Stomach (tissue), 9 donors: ENCODE measurements around the gene EIF3L. TPM values are rescaled to one million over a fixed set of nuclear protein-coding genes. Genes with fewer than 3 reads are reported as not detected.

Experiments used
- DNase-seq, 2 donors: peaks; one replicate each; pipeline versions ENCODE4 v3.0.0 to v3.0.0-alpha.2; 2013 to 2019
- H3K27ac ChIP-seq, 5 donors: fragments of 200-600 bp in 4 of 5; sonication (generic) in 4 of 5; one replicate each; pipeline ENCODE4 v1.5.1; 2013 to 2019; ENCODE audit warnings: mild to moderate bottlenecking in 1 of 5, moderate library complexity in 1 of 5
- H3K27me3 ChIP-seq, 3 donors: fragments of 200-600 bp; sonication (generic); one replicate each; pipeline ENCODE4 v1.5.1; 2017 to 2019; ENCODE audit warnings: mixed run types in 1 of 3
- H3K36me3 ChIP-seq, 4 donors: fragments of 200-600 bp; sonication (generic); 1 replicate in 3 of 4; 2 replicates in 1 of 4; pipeline ENCODE4 v1.5.1; 2016 to 2019
- H3K4me1 ChIP-seq, 4 donors: fragments of 200-600 bp; sonication (generic); one replicate each; pipeline ENCODE4 v1.5.1; 2016 to 2019
- H3K4me3 ChIP-seq, 4 donors: fragments of 200-600 bp; sonication (generic) in 3 of 4; one replicate each; pipeline ENCODE4 v1.5.1; 2016 to 2019; ENCODE audit warnings: mild to moderate bottlenecking in 1 of 4
- H3K9me3 ChIP-seq, 4 donors: fragments of 200-600 bp; sonication (generic); one replicate each; pipeline ENCODE4 v1.5.1; 2016 to 2019
- CTCF ChIP-seq, 7 experiments: fragments of 450-650 bp in 4 of 7; fragments of 200-600 bp in 3 of 7; sonication (generic) in 3 of 7; IDR thresholded peaks; one replicate each; pipeline ENCODE4 v1.5.1; 2016 to 2019; ENCODE audit warnings: antibody characterized with exemption in 7 of 7, control low read depth in 2 of 7, mild to moderate bottlenecking in 1 of 7
- EP300 ChIP-seq: sonication (generic); formaldehyde crosslinking; IDR thresholded peaks from one replicate; pipeline ENCODE4 v1.6.1; 2017; ENCODE audit warnings: antibody characterized with exemption
- POLR2A ChIP-seq, 4 donors: fragments of 450-650 bp; IDR thresholded peaks; one replicate each; pipeline ENCODE4 v1.6.1; 2016; ENCODE audit warnings: antibody characterized with exemption in 4 of 4, control low read depth in 2 of 4, mild to moderate bottlenecking in 1 of 4, moderate library complexity in 1 of 4
- POLR2AphosphoS5 ChIP-seq, 3 donors: sonication (generic); formaldehyde crosslinking; IDR thresholded peaks; one replicate each; pipeline ENCODE4 v1.6.1; 2016; ENCODE audit warnings: antibody characterized with exemption in 3 of 3
- WGBS, 5 donors: extraction: QIAGEN DNeasy Blood & Tissue Kit in 3 of 5; methylation state at CpG; one replicate each; pipeline versions ENCODE4 v1.1.5 to v1.1.7; 2013 to 2018; 5-methylcytosine and 5-hydroxymethylcytosine counted together
- intact Hi-C: fragments of 100-400 bp; cut with DNase I; formaldehyde crosslinking; loops from one replicate; pipeline ENCODE4 v1.15.1; 2023; ENCODE audit warnings: low total_unique reads
- polyA plus RNA-seq, 3 donors: library from polyadenylated mRNA; stranded (reverse); fragments of 200-250 nt; gene quantifications; one replicate each; pipeline ENCODE4 v1.2.3, GENCODE V29; 2013
- total RNA-seq, 5 donors: library from RNA; depleted of rRNA; stranded (reverse); fragments of >200 nt; gene quantifications; one replicate each; pipeline versions ENCODE4 v1.1.0 to v1.2.3, GENCODE V29; 2014 to 2016
- donor health status: healthy with polysubstance abuse.
- donor health status: Bipolar disorder and iron deficiency.
- donor health status: healthy.

EIF3L gene
- total and polyA plus RNA-seq, 8 donors: 254 to 657 (median 381) TPM

- peaks cover 24 to 48% (median 37%) of the 10 kb centered on the region in 4 donors for H3K4me1 ChIP-seq
- H3K4me3 ChIP-seq: no peak overlapping the region
- peak in 1 of 2 donors; percentile 37 for DNase-seq
- peaks cover 63 to 100% (median 99%) of the 10 kb centered on the region in 4 donors for H3K36me3 ChIP-seq
- no peaks in the 10 kb centered on the region for H3K27me3 ChIP-seq
- 22 to 41% (median 37%) methylated on average over 7 of the region's 7 CpGs for WGBS, 5 donors
- H3K9me3 ChIP-seq: no peaks in the 10 kb centered on the region
- no peak for TF ChIP-seq POLR2AphosphoS5 (IDR thresholded peaks at IDR 0.05)
- TF ChIP-seq CTCF (IDR thresholded peaks at IDR 0.05): no peak
- no peak for TF ChIP-seq EP300
- no peak for TF ChIP-seq POLR2A (IDR thresholded peaks at IDR 0.05)
- peak overlapping the region; percentile 8 to 63 (median 50) for H3K27ac ChIP-seq
- intact Hi-C loops: loop anchor here (5.0 kb wide), 1 partner anchor 44 kb away; no protein-coding TSS in a partner anchor
Measured at GRCh38 chr22:37860796-37861421, 11.7 kb downstream of the EIF3L start.

- TF ChIP-seq POLR2A (IDR thresholded peaks at IDR 0.05) (no peak), EP300 (no peak), CTCF (IDR thresholded peaks at IDR 0.05) (no peak), POLR2AphosphoS5 (IDR thresholded peaks at IDR 0.05) (no peak)
- H3K9me3 ChIP-seq: no peaks in the 10 kb centered on the region
- no peak overlapping the region for H3K4me3 ChIP-seq
- DNase-seq: no peak
- no peaks in the 10 kb centered on the region for H3K27me3 ChIP-seq
- peaks cover 61 to 100% (median 99%) of the 10 kb centered on the region in 4 donors for H3K36me3 ChIP-seq
- intact Hi-C loops: loop anchor here (5.0 kb wide), 1 partner anchor 45 kb away; no protein-coding TSS in a partner anchor
- H3K4me1 ChIP-seq: peaks cover 24 to 48% (median 37%) of the 10 kb centered on the region in 4 donors
- peak overlapping the region in 3 of 5 donors; percentile 8 to 45 (median 29) for H3K27ac ChIP-seq
- 40 to 66% (median 43%) methylated on average over 7 of the region's 7 CpGs for WGBS, 5 donors
Measured at GRCh38 chr22:37862570-37863325, 13.5 kb downstream of the EIF3L start.

- intact Hi-C loops: no loop called here
- Histone ChIP-seq H3K4me1 (peaks cover 19 to 37% (median 26%) of the 10 kb centered on the region in 4 donors), H3K4me3 (no peak overlapping the region), H3K27me3 (no peaks in the 10 kb centered on the region), H3K9me3 (no peaks in the 10 kb centered on the region), H3K36me3 (peaks cover 58 to 100% (median 98%) of the 10 kb centered on the region in 4 donors), H3K27ac (no peak overlapping the region)
- WGBS, 5 donors: 72 to 81% (median 78%) methylated on average over 6 of the region's 6 CpGs
- TF ChIP-seq POLR2A (IDR thresholded peaks at IDR 0.05) (no peak), CTCF (IDR thresholded peaks at IDR 0.05) (no peak), EP300 (no peak), POLR2AphosphoS5 (IDR thresholded peaks at IDR 0.05) (no peak)
- DNase-seq: no peak
Measured at GRCh38 chr22:37865510-37865909, 16.3 kb downstream of the EIF3L start.

- WGBS, 5 donors: 55 to 79% (median 71%) methylated on average over 7 of the region's 7 CpGs
- no peak overlapping the region for H3K27ac ChIP-seq
- H3K9me3 ChIP-seq: no peaks in the 10 kb centered on the region
- no peak overlapping the region for H3K4me3 ChIP-seq
- intact Hi-C loops: no loop called here
- no peaks in the 10 kb centered on the region for H3K4me1 ChIP-seq
- H3K27me3 ChIP-seq: no peaks in the 10 kb centered on the region
- no peak for DNase-seq
- TF ChIP-seq POLR2AphosphoS5 (IDR thresholded peaks at IDR 0.05): no peak
- TF ChIP-seq POLR2A (IDR thresholded peaks at IDR 0.05): no peak
- no peak for TF ChIP-seq CTCF (IDR thresholded peaks at IDR 0.05)
- no peak for TF ChIP-seq EP300
- peaks cover 86 to 100% (median 99%) of the 10 kb centered on the region in 4 donors for H3K36me3 ChIP-seq
Measured at GRCh38 chr22:37870273-37870672, 21.1 kb downstream of the EIF3L start.
